CD4-positive, alpha-beta T cell treated with Interleukin-17A for 4 hours (primary cell): Measurements from ENCODE around the gene SLC22A12.
"Not testable (repeated sequence)": the region's sequence is repeated elsewhere in the genome, so short reads cannot be mapped to it uniquely, and the experiment has no call there.

Experiments used
- DNase-seq: peaks from one replicate; pipeline ENCODE4 v3.0.0-alpha.2; 2020; ENCODE audit warnings: mixed read lengths

The SLC22A12 gene

DNA sequence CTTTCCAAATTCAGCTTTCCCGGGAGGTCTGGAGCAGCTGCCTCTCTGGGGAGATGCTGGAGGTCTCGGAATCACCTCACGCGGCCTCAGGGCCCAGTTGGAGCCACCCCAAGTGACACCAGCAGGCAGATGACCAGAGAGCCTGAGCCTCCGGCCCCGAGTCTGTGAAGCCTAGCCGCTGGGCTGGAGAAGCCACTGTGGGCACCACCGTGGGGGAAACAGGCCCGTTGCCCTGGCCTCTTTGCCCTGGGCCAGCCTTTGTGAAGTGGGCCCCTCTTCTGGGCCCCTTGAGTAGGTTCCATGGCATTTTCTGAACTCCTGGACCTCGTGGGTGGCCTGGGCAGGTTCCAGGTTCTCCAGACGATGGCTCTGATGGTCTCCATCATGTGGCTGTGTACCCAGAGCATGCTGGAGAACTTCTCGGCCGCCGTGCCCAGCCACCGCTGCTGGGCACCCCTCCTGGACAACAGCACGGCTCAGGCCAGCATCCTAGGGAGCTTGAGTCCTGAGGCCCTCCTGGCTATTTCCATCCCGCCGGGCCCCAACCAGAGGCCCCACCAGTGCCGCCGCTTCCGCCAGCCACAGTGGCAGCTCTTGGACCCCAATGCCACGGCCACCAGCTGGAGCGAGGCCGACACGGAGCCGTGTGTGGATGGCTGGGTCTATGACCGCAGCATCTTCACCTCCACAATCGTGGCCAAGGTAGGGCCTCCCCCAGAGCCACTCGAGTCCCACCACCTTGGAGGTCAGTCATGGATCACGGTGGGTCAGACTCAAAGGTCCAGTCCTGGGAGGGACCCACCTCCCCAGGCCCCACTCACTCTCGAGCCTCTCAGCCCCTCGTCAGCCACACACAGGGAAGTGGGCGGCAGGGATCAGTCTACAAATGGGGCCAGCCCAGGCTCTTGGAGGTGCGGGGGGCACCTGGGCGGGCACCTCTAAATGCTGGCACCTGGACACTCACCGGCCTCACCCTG, 525 bp downstream of the SLC22A12 start:
- DNase-seq = no peak

GRCh38 chr11:64592234-64592615, 1.2 kb downstream of the SLC22A12 start:
- no peak for DNase-seq

DNA sequence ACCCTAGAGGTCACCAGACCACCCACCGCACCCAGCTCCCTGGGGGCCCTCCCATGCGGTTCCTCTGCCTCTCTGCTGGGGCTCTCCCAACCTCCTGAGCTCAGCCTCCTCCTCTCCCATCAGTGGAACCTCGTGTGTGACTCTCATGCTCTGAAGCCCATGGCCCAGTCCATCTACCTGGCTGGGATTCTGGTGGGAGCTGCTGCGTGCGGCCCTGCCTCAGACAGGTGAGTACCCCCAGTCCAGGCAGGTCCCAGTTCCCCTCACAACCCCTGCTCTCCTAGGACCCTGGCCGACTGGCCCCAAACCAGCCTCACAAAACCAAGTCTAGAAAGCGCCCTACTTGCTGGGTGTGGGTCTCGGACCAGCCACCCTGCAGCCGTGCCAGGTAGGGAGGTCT, 1.6 kb downstream of the SLC22A12 start:
- DNase-seq = no peak

GRCh38 chr11:64593156-64594105, 2.4 kb downstream of the SLC22A12 start:
- no peak for DNase-seq

DNA sequence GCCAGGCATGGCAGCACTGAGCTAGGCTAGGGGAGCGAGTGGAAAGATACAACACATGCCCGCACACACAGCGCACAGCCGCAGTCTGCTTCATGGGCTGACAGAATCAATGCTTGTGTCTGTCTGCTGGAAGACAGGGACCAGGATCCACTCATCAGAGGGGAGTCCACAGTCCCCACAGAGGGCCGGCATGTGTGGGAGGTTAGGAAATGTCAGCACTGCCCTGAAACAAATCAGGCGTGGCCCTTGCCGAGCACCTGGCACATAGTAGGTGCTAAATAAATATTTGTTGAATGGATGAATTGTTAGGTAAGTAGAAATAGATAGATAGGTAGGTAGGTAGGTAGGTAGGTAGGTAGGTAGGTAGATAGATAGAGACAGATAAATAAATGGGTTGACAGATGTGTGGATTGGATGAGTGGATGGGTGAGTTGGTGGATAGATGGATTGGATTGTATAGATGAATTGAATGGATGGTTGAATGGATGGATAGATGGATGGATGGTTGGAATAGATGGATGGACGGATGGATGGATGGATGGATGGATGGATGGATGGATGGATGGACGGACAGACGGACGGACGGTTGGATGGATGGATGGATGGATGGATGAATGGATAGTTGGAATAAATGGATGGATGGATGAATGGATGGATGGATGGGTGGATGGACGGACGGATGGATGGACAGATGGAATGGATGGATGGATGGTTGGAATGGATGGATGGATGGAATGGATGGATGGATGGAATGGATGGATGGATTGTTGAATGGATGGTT, 3.3 kb downstream of the SLC22A12 start:
- DNase-seq = no peak

DNA sequence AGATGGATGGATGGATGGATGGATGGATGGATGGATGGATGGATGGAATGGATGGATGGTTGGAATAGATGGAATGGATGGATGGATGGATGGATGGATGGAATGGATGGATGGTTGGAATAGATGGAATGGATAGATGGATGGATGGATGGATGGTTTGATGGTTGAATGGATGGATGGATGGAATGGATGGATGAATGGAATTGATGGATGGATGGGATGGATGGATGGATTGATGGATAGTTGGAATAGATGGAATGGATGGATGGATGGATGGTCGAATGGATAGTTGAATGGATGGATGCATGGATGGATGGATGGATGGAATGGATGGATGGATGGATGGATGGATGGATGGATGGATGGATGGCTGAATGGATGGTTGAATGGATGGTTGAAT, 4.9 kb downstream of the SLC22A12 start:
- not testable (repeated sequence) for DNase-seq

DNA sequence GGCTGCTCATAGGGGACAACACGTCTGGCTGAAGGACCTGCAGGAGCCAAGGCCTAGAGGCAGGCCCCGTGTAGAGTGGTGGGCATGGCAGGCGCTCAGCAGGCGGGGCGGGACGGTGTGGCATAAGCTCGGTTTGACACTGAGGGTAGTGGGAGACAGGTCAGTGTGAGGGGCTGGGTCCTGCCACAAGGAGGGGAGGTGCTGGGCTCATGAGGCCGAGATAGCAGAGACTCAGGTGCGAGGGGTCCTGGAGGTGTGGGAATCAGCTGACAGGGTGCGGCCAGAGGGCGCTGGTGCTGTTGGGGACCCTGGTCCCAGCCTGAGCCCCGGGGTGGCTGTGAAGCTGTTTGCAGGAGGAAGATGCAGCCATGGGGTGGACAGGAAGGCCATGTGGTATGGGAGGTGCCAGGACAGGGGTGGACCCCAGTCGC, 6.7 kb downstream of the SLC22A12 start:
- no peak for DNase-seq

- no peak for DNase-seq
These were observed 7.2 kb downstream of the SLC22A12 start for GRCh38 chr11:64598106-64598796.

GRCh38 chr11:64598797-64599697, 8.0 kb downstream of the SLC22A12 start:
- no peak for DNase-seq

DNA sequence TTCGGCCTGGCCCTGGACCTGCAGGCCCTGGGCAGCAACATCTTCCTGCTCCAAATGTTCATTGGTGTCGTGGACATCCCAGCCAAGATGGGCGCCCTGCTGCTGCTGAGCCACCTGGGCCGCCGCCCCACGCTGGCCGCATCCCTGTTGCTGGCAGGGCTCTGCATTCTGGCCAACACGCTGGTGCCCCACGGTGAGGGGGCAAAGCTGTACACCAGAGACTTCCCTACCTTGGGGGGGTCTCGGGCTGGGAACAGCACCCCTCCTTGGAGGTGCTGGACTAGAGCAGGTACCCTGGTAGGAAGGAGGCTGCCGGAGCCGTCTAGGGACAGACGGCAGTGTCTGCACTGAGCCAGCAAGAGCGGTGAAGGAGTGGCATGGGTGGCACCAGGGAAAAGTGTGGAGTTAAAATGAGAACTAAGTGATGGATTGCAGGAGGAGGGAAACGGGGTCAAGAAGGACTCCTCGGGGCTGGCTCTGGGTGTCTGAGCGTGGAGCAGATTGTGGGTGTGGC, 8.7 kb downstream of the SLC22A12 start:
- DNase-seq = no peak

GRCh38 chr11:64600281-64600992, 9.4 kb downstream of the SLC22A12 start:
- no peak for DNase-seq

- DNase-seq = no peak
These were observed 10.8 kb downstream of the SLC22A12 start for GRCh38 chr11:64601605-64602465.

- no peak for DNase-seq
These were observed 11.5 kb downstream of the SLC22A12 start for GRCh38 chr11:64602466-64603070.

DNA sequence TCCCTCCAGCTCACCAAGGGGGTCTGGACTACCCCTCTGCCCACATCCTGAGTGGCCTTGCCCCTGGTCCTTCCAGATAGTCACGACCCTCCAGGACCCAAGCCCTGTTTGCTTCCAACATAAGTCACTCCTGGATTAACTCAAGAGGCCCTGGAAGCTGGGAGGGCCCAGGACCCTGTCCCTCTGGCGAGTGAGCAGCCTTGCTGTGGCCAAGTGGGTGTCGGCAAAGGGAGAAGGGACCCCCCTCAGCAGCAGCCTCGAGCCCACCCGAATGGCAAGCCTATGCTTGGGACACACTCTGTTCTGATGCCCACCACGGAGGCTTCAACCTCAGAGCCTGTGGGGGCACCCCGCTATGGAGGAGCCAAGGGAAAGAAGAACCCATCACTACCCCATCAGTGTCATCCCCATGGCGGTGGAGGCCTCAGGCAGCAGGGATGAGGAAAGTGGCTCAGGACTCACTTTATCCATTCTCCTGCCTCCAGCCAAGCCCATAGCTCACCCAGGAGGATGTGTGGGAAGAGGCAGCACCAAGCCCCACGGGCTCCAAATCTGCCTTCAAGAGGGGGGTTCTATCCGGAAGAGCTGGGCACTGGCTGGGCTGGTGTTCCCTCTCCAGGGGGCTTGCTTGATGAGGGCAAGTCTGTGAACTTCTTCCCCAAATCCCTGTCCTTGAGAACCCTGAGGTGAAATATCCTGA, 12.5 kb downstream of the SLC22A12 start:
- DNase-seq = no peak

- no peak for DNase-seq
These were observed 13.6 kb downstream of the SLC22A12 start for GRCh38 chr11:64604458-64605243.

DNA sequence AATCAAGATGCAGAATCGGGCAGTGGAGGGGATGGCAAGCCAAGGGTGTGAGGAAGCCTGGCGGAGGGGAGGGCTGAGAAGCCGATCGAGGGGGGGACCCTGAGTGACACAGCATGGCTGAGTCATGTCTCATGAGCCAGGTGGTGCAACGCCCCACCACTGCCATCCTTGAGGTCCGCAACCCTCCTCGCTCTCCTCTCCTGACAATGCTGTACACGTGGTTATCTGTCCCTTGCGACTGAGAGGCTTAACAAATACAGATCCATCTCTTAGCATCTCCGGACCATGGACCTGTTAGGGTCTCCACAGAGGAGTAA, 14.2 kb downstream of the SLC22A12 start:
- no peak for DNase-seq
